ENCODE results near the gene ARFIP1.
"Not testable (repeated sequence)": the region's sequence is repeated elsewhere in the genome, so short reads cannot be mapped to it uniquely, and the experiment has no call there.

The ARFIP1 gene

GRCh38 chr4:152898133-152898532 lies 118.4 kb downstream of the ARFIP1 start:
- not testable (repeated sequence) for DNase-seq (ENCODE audit: low read depth)

GRCh38 chr4:152898606-152899005 lies 118.9 kb downstream of the ARFIP1 start:
- DNase-seq (ENCODE audit: low read depth) = no peak

DNA sequence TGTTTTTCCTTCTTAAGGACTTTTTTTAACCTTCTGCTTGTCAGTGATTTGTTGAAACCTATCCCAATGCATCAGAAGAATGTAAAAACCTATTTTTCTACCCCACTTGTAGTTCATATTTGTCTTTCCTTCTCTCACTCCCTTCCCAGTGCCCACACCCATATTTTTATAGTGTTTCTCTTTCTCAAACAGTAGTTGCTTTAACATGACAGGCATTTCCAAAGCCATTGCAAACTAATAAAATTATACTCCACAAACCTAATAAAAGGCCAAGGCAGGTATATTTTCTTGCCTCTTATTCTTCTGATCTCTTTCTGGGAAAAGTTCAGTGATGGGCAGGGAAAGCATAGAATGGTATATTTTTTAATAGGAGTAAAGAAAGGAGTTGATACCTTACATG lies 120.6 kb downstream of the ARFIP1 start:
- DNase-seq (ENCODE audit: low read depth) = no peak

DNA sequence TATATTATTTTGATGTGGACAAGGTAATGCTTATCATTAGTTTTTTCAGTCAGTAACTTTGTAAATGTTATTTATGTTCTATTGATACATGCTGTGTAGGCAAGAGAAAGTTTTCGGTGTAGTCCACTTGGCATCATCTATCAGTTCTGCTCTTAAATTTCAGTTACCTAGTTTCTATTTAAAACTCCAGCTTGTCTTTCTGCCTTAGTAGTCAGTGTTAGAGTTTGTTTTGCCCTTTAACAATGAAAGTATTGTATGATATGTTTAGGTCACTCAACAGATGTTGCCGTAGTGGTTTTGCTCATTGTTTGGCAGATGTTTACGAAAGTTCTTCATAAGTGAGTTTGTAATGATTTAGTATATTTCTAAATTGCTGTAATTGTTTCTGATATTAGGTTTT lies 121.5 kb downstream of the ARFIP1 start:
- no peak for DNase-seq (ENCODE audit: low read depth)

GRCh38 chr4:152903658-152904057 lies 123.9 kb downstream of the ARFIP1 start:
- no peak for DNase-seq (ENCODE audit: low read depth)

DNA sequence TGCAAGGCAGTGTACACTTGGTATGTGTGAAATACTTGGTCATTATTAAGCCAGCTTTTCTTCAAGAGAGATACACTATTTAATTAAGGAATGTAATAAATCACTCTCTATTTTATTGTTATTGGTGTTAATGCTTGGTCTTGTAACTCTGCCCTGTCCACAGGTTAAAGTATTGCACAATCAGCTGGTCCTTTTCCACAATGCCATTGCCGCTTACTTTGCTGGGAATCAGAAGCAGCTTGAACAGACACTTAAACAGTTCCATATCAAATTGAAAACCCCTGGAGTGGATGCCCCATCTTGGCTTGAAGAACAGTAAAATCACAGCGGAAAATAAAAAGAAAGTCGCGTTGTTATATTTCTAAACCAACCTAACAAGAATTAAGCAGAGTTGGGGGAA lies 130.1 kb downstream of the ARFIP1 start:
- no peak for DNase-seq (ENCODE audit: low read depth)

DNA sequence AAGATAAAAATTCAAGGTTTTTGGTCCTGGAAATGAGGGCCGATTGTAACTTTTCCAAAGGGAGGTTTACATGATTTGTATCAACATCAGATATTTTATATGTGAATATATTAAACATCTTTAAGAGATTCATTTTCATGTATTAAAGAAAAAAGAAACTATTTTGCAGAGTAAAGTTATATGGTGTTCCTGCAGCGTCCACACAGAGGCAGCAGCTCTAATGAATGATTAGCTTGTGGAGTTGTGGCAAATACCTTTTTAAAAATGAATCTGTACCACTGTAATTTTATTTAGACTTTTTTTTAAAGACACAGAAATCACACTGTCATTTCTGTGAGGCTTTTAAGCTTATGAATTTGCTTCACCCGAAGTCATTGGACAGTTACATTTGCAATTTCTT lies 130.8 kb downstream of the ARFIP1 start:
- no peak for DNase-seq (ENCODE audit: low read depth)

DNA sequence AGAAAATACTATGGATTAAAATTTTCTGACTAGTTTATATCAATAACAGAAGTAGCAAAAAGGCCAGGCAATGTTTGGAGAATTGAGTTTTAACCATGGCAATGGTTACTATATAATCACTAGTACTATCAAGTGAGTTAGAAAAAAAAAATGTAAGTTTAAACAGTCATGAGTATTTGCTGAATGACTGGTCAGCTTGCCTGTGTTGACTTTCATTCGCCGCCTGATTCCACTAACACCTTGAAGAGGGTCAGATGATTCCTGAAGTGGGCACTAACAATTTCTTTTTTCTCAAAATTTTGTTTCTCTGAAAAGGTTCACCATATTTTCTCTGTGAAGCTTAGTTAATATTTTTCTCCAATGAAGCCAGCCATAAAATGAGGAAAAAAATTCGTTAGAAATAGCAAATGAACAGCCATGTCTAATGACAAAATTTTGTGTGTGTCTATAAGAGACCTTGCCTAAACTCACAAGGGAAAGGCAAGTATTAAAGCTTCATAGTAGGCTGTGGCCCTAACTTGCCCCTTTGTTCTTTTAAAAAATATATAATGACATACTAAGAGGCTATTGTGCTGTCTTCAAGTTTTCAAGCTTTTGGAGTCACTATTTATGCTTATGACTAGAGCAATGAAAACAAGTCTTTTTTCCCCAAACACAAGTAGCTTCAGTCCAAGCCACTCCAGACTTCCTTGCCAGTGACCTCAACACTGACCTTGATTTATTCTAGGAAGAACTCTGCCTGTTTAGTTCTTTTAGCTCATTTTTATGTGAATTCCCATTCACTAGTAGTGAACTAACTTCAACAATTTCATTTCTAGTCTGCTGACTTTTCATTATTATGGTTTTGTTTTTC lies 138.0 kb downstream of the ARFIP1 start:
- no peak for DNase-seq (ENCODE audit: low read depth)

DNA sequence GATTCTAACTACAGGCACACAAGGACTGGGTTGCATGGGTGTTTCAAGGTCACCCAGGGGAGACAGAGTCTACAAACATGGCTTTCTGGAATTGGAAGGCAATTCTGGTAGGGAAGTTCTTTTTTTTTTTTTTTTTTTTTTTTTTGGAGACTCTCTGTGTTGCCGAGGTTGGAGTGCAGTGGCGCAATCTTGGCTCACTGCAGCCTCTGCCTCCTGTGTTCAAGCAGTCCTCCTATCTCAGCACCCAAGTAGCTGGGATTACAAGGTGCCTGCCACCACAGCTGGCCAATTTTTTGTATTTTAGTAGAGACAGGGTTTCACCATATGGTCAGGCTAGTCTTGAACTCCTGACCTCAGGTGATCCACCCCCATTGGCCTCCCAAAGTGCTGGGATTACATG lies 140.1 kb downstream of the ARFIP1 start:
- no peak for DNase-seq (ENCODE audit: low read depth)

- no peak for DNase-seq (ENCODE audit: low read depth)
Observed at GRCh38 chr4:152920768-152921167, 141.0 kb downstream of the ARFIP1 start.

- no peak for DNase-seq (ENCODE audit: low read depth)
Observed at GRCh38 chr4:152921284-152921683, 141.5 kb downstream of the ARFIP1 start.

GRCh38 chr4:152925851-152926250 lies 146.1 kb downstream of the ARFIP1 start:
- no peak for DNase-seq (ENCODE audit: low read depth)

DNA sequence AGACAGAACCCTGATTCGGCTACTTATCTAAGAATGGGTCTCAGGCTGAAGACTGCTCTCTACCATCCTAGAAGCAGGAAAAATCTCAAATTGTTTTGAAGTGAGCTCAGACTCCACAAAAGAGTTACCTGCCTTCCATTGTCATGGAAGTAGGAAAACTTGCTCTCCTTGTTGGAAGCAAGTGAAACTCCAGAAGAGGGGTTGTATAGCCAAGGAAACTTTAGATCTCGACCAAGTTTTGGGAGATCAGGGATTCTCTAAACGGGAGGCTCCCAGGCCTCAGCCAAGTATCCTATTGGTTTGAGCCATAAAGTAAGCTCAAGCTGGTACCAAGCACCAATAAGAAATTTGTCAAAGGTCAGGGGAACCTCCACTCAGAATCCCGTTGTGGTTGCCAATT lies 147.2 kb downstream of the ARFIP1 start:
- DNase-seq (ENCODE audit: low read depth) = no peak

GRCh38 chr4:152927737-152928136 lies 148.0 kb downstream of the ARFIP1 start:
- DNase-seq (ENCODE audit: low read depth) = no peak

GRCh38 chr4:152928286-152928685 lies 148.5 kb downstream of the ARFIP1 start:
- DNase-seq (ENCODE audit: low read depth) = no peak

DNA sequence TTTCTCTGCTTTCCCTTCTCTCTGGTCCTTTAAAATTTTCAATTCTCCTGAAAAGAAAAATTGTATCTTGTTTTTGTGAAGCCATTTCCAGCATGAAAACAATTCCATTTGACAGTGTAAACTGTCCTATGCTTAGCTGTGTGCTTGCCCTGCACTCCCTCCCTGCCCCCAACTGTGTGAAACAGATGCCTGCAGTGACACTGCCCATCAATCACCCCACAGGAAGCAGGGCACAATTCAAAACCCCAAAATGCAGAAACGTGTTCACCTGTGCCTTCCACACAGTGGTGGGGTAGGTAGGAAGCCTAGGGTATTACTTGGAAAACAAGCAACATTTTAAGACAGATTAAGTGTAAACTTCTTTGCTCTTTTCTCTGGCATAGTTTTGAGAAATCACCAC lies 150.1 kb downstream of the ARFIP1 start:
- no peak for DNase-seq (ENCODE audit: low read depth)

- DNase-seq (ENCODE audit: low read depth) = no peak
Observed at GRCh38 chr4:152935143-152935542, 155.4 kb downstream of the ARFIP1 start.

GRCh38 chr4:152935631-152936445 lies 156.1 kb downstream of the ARFIP1 start, which contains the start of gene FHDC1:
FHDC1 (plus strand) TSS chr4:152936323; CDS start chr4:152943058, 6,735 bp downstream.
- DNase-seq (ENCODE audit: low read depth) = no peak

GRCh38 chr4:152936446-152937335 lies 156.9 kb downstream of the ARFIP1 start:
- no peak for DNase-seq (ENCODE audit: low read depth)

DNA sequence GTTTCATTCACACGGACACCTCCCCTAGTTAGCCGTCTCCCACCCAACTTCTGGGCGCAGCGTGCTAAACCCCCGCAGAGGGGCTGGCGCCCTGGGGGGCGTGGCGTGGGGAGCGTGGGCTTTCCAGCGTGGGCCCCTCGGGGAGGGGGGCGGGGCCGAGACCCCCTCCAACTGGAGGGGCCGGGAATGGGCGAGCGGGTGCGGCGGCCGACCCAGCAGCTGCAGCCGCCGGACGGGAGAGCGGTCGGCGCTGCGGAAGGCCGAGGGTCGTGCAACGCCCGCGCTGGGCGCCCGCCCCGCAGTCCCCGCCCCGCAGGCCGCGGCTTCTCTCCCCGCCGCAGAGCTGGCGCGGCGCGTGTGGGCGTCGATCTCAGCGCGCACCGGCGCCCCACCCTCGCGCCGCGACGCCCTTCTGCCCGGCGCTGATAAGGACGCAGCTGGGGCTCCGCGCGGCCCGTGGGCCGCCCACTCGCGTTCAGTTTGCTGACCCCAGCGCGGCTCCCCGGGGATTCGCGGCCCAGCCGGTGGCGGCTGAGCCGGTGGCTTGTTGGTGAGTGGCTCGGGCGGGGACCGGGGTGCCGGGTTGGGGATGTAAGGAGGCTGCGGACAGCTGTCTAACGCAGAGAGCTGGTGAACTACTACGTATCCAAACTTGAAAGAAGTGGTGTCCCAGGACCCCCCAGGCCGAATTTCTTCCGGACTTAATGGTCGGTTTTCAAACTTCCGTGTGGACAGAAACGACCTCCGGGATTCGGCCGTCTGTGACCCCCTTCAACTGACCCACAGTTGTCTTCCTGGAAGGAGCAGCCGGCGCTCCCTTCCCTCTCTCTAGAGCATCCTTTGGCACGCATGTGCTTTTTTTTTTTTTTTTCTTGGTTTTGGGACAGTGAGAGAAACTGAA lies 157.8 kb downstream of the ARFIP1 start:
- DNase-seq (ENCODE audit: low read depth) = no peak

Data from HS-27A (cell line).